GM12865 (cell line): ENCODE data around the gene LIPE.

Experiments used
- DNase-seq: peaks from one replicate; pipeline ENCODE4 v3.0.0; 2010; ENCODE audit warnings: low read depth
- H3K4me3 ChIP-seq: 2 replicates; pipeline ENCODE4 v1.5.1; 2011; ENCODE audit warnings: mild to moderate bottlenecking, low read depth, low read length, control low read depth
- TF ChIP-seq, protein P1 (sequence below): IDR thresholded peaks from 2 replicates; pipeline ENCODE4 v1.5.1; 2011; ENCODE audit warnings: low read length, control low read depth, low read depth, inconsistent platforms; ENCODE audit not compliant: insufficient read depth; ENCODE audit errors: missing control alignments

LIPE gene

DNA sequence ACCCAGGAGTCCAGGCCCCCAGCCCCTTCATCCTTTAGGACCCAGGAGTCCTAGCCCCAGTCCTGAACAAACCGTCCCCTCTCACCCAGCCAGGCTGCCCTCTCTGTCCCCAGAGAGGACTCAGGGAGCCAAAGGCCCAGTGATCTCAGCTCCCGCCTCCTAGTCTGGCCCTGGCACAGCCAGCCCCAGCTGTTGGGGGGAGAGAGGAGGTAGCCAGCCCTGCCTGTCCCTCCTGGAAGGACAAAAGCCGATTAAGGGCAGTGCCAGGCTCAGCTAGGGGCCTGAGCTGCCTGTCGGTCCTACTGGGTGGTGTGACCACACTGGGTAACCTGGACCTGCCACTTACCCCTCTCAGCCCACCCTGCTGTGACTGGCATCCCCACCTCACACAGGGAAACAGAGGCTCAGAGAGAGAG is 14.5 kb downstream of the LIPE start:
- TF ChIP-seq, protein P1, sequence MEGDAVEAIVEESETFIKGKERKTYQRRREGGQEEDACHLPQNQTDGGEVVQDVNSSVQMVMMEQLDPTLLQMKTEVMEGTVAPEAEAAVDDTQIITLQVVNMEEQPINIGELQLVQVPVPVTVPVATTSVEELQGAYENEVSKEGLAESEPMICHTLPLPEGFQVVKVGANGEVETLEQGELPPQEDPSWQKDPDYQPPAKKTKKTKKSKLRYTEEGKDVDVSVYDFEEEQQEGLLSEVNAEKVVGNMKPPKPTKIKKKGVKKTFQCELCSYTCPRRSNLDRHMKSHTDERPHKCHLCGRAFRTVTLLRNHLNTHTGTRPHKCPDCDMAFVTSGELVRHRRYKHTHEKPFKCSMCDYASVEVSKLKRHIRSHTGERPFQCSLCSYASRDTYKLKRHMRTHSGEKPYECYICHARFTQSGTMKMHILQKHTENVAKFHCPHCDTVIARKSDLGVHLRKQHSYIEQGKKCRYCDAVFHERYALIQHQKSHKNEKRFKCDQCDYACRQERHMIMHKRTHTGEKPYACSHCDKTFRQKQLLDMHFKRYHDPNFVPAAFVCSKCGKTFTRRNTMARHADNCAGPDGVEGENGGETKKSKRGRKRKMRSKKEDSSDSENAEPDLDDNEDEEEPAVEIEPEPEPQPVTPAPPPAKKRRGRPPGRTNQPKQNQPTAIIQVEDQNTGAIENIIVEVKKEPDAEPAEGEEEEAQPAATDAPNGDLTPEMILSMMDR = no peak
- DNase-seq = no peak
- H3K4me3 ChIP-seq = no peak overlapping the region

DNA sequence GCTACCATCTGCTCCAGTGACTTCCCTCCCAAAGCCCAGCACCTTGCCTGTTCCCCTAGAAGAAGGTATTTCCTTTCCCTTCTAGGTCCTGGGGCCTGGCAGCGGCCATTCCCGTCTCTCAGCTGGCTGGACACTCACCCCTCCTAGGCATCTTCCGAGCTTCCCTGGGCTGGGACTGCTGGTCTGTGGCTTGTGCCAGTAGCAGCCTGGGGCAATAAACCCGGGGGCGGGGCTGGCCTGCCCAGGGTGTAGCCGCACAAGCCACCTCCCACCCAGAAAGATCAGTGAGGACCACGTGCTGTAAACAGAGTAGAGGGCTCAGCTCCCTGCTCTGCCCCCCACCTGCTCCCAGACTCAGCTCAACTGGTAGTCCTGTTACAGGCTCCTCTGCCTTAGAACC is 15.0 kb downstream of the LIPE start:
- TF ChIP-seq, protein P1 = no peak
- DNase-seq = no peak
- no peak overlapping the region for H3K4me3 ChIP-seq

GRCh38 chr19:42411581-42412178 is 15.5 kb downstream of the LIPE start:
- TF ChIP-seq, protein P1 = no peak
- no peak for DNase-seq
- H3K4me3 ChIP-seq = no peak overlapping the region

- TF ChIP-seq, protein P1 = no peak
- DNase-seq = no peak
- no peak overlapping the region for H3K4me3 ChIP-seq
Observed at GRCh38 chr19:42410371-42410770, 16.8 kb downstream of the LIPE start.

- H3K4me3 ChIP-seq = no peak overlapping the region
- TF ChIP-seq, protein P1 = no peak
- DNase-seq = no peak
Observed at GRCh38 chr19:42409477-42409876, 17.7 kb downstream of the LIPE start.

GRCh38 chr19:42407816-42408175 is 19.4 kb downstream of the LIPE start:
- H3K4me3 ChIP-seq = no peak overlapping the region
- no peak for DNase-seq
- TF ChIP-seq, protein P1 = no peak
